ENCODE measurements around the gene HIPK4.
"Not testable (repeated sequence)": the region's sequence is repeated elsewhere in the genome, so short reads cannot be mapped to it uniquely, and the experiment has no call there.

Gene HIPK4, protein sequence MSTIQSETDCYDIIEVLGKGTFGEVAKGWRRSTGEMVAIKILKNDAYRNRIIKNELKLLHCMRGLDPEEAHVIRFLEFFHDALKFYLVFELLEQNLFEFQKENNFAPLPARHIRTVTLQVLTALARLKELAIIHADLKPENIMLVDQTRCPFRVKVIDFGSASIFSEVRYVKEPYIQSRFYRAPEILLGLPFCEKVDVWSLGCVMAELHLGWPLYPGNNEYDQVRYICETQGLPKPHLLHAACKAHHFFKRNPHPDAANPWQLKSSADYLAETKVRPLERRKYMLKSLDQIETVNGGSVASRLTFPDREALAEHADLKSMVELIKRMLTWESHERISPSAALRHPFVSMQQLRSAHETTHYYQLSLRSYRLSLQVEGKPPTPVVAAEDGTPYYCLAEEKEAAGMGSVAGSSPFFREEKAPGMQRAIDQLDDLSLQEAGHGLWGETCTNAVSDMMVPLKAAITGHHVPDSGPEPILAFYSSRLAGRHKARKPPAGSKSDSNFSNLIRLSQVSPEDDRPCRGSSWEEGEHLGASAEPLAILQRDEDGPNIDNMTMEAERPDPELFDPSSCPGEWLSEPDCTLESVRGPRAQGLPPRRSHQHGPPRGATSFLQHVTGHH

DNA sequence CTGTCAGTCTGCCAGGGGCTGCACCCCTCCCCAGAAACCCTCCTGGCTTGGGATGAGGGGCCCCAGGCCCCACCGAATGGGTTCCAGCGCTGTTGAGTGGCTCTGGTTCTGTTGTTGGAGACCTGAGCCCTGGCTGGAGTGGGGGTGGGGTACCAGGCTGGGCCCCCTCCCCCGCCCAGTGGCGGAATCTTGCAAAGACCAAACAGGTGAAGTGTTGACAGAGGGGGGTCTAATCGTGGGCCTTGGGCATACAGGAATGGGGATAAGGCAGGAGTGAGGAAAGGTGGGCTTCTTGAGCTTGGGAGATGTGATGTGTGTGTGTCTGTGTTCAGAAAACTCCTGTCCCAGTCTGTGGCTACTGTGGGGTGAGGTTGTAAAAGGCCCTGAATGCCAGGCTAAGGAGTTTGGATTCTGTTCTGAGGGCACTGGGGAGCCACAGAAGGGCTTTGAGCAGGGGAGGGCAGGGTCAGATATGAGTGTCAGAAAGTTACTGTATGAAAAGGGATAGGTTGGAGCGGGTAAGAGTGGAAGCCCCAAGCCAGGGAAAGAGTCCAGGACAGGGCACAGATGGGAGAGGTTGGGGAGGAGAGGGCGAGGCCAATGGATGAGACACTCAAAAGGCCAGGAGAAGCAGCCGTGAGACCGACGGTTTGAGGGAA, at the start of gene HIPK4:
TSS of gene HIPK4 (minus strand) at position 98 of the 659 bp plus-strand sequence. CDS start 279 bp downstream, outside the sequence.
- no peak for DNase-seq (ENCODE audit: low read depth in 2 of 2)

DNA sequence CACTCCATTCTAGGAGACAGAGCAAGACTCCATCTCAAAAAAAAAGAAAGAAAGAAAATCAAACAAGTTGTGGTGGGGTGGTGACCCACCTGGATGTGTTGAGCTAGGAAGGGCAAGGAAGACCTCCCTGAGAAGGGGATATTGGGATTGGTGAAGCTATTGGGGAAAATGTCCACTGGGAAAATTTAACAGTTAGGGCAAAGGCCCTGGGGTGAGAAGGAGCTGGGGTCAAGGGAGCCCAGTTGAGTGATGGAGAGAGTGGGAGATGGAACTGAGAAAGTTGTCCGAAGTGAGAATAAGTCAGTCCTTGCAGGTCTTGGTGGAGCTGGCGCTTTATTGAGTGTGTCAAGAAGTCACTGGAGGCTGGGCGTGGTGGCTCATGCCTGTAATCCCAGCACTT, 48.3 kb upstream of the HIPK4 start:
- no peak for DNase-seq (ENCODE audit: low read depth in 2 of 2)

DNA sequence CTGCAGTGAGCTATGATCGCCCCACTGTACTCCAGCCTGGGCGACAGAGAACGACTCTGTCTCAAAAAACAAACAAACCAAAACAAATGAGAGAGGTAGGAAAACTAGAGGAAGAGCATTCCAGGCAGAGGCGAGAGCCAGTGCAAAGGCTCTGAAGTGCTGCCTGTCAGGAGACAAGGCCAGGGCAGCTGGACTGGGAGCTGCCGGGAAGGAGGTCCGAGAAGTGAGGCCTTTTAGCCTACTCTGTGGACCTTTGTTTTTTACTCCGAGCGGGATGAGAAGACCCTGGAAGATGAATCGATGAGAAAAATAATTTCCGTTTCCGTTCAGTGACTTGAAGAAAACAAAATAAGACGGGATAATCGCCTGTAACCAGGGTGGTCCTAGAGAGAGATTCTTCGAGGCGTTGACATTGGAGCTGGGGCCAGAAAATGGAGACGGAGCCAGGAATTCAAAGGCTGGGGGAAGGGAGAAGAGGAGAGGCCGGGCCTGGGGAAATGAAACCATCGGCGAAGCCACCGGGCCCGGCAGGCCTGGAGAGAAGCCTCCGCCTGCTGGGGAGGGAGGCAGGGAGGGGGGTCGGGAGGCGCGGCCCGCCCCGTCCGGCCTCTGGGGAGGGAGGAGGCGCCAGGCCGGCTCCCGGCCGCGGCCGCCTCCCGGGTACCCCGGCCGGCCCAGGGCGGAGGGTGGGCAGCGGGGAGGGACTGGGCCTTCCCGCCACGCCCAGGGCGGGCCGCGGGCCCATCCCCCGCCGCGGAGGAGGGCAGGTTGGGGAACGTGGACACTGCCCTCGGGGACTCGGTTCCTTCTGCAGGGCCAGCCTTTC, 43.6 kb upstream of the HIPK4 start:
- DNase-seq (ENCODE audit: low read depth in 2 of 2): peak in 1 of 2 donors; percentile 44

DNA sequence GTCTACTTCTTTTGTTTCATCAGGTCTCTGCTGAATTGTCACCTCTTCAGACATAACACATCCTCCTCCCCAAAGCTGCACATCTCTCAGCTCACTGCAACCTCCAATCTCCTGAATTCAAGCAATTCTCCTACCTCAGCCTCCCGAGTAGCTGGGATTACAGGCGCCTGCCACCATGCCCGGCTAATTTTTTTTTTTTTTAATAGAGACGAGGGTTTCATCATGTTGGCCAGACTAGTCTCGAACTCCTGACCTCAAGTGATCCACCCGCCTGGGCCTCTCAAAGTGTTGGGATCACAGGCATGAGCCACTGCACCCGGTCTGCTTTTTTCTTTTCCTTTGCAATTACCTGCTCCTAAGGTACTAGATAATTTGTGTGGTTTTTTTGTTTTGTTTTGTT, 42.8 kb upstream of the HIPK4 start:
- not testable (repeated sequence) for DNase-seq (ENCODE audit: low read depth in 2 of 2)

DNA sequence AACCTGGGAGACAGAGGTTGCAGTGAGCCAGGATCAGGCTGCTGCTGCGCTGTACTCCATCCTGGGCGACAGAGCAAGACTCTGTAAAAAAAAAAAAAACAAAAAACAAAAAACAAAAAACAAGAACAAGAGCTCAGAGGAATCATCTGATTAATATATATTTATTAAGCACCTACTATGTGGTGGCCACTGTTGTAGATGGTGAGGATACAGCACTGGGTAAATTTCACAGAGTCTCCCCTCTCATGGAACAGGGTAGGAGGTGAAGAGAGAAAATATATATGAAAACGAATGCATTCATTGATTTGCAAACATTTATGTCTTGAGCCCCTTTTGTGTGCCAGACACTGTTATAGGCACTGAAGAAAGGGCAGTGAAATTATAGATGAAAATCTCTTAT, 41.7 kb upstream of the HIPK4 start:
- no peak for DNase-seq (ENCODE audit: low read depth in 2 of 2)

DNA sequence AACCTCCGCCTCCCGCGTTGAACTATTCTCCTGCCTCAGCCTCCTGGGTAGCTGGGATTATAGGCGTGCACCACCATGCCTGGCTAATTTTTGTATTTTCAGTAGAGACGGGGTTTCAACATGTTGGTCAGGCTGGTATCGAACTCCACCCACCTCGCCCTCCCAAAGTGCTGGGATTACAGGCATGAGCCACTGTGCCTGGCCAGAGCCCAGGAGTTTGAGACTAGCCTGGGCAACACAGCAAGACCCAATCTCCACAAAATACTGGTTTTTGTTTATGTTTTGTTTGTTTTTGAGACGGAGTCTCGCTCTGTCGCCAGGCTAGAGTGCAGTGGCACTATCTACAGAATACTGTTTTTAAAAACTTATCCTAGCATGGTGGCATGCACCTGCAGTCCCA, 40.3 kb upstream of the HIPK4 start:
- DNase-seq (ENCODE audit: low read depth in 2 of 2): not testable (repeated sequence)

DNA sequence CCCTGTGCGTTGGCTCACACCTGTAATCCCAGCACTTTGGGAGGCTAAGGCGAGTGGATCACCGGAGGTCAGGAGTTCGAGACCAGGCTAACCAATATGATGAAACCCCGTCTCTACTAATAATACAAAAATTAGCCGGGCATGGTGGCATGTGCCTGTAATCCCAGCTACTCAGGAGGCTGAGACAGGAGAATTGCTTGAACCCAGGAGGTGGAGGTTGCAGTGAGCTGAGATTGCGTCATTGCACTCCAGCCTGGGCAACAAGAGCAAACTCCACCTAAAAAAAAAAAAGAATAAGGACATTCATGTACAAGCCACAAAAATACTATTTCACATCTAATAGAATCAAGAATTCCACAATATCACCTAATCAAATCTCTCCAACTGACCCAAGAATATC, 38.2 kb upstream of the HIPK4 start:
- not testable (repeated sequence) for DNase-seq (ENCODE audit: low read depth in 2 of 2)

DNA sequence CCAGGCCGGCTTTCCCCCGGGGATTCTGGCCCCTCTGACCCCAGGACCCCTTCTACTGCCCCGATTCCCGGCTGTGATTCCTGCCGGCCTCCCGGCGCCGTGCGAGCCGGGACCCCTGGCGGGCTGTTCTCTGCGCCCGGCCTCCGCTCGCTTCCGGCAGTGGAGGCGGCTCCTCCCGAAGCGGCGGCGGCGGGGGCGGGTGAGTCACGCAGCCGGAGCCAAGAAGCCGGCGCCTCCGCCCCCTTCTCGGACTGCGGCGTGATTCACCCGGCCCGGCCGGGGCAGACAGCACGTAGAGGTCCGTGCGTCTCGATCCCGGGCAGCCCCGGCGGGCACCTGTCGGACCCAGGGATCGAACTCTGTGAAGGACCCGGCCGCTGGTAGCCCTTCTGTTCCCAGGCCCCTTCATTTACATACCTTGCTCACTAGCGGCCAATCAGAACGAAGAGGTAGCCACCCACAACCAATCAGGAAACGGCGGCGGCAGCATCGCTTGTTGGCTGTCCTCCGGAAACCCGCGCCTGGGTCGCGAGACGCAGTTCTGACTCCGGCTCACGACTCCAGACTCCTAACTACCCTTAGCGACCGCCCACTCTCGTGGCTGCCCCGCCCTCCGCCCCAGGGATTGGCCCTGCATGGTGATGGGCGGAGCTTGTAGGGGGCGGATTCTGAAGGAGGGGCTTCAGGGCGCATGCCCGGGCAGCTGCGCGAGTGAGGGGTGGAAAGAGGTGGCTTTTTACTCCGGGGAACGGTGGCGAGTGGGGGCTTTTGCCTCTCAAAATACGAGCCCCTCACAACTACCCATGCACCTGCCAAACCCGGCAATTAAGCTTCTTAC, 35.7 kb upstream of the HIPK4 start, which contains the start of gene SERTAD1:
TSS of gene SERTAD1 (minus strand) at position 543 of the 838 bp plus-strand sequence. CDS start 2,446 bp downstream, outside the sequence.
- DNase-seq (ENCODE audit: low read depth in 2 of 2): peak; percentile 100

DNA sequence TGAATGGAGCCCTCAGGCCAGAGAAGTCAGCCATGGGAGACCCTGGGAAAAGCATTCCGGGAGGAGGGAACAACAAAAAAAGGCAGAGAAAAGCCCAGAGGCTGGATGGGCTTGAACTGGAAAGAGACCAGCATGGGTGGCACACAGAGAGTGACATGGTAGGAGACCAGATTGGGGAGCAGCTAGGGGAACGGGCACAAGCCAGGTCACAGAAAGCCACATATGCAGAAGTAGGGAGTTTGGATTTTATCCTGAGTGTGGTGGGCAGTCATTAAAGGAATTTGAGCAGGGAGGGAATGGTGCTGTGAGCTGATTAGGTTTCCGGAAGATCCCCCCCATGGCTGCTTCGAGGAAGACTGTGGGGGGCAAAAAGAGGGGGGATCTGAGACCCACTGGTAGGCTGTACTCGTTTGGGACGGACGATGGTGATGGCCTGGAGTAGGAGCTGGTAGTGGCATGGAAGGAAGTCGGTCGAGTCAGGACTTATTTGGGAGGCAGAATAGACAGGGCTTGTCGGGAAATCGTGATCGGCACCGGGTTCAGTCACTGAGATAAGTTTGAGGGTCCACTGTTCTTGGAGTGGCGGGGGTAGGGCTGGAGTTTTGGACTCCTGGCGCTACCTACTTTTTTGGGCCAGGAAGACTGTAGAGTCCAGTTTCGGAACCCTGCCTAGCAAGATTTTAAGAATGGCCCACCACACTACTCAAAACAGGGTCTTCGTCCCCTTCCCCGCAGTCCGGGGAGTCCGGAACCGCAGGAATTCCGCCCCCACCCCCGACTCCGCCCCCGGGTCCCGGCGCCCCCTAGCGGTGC, 34.9 kb upstream of the HIPK4 start:
- DNase-seq (ENCODE audit: low read depth in 2 of 2): no peak

DNA sequence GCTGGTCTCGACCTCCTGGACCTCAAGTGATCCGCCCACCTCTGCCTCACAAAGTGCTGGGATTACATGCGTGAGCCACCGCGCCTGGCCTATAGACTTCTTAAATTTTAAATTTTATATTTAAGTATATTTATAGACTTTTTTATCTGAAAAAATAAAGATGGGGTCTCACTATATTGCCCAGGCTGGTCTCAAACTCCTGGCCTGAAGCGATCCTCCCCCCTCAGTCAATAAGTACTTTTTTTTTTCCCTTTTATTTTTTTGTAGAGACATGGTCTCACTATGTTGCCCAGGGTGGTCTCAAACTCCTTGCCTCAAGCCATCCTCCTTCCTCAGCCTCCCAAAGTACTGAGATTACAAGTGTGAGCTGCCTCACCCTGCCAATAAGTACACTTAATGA, 34.0 kb upstream of the HIPK4 start:
- no peak for DNase-seq (ENCODE audit: low read depth in 2 of 2)

DNA sequence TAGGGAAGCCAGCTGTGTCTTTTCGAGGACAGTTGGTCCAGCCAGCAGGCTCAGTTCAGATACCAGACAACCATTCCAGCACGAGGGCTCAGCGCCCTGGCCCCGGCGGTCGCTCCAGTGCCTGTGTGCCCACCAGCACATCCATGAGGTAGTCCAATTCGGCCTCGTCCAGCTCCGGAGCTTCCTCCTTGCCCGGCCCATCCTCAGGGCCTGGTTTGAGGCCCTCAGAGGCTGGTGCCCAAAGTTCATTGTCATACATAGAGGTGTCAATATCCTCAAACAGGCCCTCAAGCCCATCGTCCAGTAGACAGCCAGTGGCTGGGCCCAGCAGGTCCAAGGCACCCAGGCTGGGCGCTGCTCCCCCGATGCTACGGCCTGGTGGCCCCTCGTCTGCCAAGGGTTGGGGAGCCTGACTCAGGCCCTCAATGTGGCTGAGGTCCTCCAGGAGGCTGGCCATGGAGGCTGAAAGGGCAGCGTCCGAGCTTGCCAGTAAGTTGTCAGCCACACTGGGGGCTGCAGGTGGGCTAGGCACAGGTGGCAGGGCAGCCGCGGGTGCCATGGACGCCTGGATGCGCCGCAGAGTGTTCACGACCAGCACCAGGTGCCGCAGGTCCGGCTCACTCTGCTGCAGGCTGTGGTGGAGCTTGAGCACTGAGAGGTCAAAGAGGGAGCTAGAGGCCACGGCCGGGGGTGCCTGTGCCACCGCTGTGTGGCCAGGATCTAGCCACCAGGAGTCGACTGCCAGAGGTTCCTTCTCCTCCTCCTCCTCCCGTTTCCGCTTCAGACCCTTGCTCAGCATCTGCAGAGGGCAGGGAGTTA, 33.0 kb upstream of the HIPK4 start:
- no peak for DNase-seq (ENCODE audit: low read depth in 2 of 2)

DNA sequence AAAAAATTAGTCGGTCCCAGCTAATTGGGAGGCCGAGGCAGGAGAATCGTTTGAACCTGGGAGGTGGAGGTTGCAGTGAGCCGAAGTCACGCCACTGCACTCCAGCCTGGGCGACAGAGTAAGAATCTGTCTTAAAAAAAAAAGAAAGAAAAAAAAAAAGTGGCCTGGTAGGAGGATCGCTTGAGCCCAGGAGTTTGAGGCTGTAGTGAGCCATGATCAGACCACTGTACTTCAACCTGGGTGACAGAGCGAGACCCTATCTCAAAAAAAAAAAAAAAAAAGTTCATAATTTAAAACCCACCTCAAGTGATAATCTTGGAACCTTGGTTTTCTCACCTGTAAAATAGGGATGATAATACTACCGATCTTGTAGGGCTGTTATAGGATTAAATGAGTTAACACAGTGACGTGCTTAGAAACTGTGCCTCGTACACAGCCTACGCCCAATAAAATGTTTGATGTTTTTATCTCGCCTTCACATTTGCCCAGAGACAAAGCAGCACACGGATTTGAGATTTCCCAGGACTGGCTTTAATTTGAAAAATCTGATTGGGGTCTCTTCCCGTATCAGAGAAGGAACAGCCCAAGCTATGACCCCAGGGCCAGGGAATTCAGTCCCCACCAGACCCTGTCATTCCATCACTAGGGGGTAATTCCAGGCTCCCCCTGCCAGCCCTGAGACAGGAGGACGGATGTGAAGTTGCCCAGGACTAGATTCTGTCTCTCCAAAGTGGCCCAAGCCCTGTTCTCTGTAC, 32.2 kb upstream of the HIPK4 start:
- no peak for DNase-seq (ENCODE audit: low read depth in 2 of 2)

DNA sequence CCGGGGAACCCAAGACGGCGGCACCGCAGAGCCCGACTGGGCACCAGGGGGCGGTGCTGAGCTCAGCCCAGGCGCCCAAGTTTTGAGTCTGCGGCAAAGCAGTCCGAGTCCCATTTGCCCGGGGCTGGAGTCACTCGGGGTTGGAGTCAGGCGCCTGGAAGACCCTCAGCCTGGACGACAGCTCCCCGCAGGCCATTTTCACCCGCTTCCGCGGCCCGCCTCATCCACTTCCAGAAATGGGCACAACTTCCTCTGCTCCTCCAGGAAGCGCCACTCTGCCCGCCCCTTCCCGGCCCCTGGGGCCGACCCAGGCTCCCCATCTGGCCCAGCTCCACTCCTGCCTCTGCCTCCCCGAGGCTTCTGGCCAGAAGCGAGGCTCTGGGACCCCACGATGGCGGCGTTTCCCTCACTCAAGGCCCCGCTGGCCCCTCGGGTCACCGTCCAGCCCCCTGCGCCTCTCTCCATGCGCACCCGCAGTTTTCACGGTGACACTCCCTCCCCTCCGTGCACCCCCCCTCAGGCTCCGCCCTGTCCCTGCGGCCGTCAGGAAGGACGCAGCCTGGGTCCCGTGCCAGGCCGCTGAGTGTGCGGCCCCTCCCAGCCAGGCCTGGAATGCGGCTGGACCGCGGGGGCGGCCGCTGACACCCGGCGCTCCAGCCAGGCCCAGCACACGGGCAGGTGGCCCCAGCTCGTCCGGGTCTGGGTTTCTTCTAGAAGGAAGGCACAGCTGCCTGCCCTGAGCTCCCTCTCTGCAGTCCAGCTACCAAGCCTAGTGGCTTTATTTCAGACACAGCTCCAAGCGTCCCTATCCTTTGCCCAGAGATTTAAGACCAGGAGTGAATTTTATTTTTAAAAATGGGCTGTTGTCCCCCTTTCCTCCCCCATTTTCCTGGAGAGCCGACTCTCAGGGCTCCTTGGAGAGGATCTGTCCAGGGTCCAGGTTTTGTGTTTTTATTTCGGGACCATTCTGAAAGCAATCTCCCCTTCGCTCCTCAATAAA, 31.1 kb upstream of the HIPK4 start:
- peak in 1 of 2 donors; percentile 61 for DNase-seq (ENCODE audit: low read depth in 2 of 2)

DNA sequence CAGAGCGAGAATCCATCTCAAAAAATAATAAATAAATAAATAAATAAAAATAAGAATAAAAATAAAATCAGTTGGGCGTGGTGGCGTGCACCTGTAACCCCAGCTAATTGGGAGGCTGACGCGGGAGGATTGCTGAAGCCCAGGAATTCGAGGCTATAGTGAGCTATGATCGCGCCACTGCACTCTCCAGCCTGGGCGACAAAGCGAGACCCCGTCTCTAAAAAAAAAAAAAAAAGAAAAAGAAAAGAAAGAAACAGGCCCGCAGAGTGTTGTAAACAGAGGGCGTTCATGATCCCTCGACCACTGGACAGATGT, 30.4 kb upstream of the HIPK4 start:
- DNase-seq (ENCODE audit: low read depth in 2 of 2): no peak

DNA sequence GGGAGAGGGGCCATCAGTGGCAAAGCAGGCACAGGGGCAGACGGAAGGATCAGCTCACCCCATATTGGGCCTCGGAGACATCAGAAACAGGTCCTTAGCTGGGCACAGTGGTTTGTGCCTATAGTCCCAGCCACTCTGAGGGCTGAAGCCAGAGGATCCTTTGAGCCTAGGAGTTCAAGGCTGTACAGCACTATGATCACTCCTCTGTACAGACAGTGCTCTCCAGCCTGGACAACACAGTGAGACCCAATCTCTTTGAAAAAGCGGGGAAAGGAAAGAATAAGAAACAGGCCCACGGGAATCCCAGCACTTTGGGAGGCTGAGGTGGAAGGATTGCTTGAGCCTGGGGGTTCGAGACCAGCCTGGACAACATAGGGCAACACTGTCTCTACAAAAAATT, 29.8 kb upstream of the HIPK4 start:
- DNase-seq (ENCODE audit: low read depth in 2 of 2): no peak

DNA sequence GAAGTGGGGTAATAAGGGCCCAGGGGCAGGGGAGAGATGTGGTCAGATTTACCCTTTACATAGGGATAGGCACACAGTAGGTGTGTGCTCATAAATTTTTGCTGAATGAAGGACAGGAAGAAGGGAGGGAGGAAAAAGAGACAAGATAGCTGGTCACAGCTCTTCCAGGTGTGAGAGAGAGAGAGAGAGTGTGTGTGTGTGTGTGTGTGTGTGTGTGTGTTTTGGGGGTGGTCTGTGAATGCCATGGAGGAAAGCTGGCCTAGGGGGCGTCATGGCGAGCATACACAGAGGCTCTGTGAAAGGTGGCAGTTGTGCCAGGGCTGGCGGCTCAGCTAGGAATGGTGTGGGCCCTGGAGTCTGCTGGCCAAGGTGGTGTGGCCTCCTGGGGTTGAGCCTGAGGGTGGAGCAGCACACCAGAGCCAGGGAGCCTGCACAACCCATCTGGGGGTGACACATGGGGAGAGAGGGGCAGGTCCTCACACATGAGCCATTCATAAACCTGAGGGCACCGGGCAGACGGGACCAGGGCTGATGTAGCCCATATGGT, 29.2 kb upstream of the HIPK4 start:
- no peak for DNase-seq (ENCODE audit: low read depth in 2 of 2)

DNA sequence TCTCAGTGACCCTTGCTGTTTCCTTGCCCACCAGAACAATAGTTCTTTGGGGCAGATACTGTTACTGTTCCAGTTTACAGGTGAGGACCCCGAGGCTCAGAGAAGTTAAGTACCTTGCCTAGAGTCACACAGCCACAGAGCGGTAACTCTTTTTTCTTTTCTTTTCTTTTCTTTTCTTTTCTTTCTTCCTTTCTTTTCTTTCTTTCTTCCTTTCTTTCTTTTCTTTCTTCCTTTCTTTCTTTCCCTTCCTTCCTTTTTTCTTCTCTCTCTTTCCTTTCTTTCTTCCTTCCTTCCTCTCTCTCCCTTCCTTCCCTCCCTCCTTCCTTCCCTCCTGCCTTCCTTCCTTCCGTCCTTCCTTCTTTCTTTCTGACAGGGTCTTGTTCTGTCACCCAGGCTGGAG, 28.1 kb upstream of the HIPK4 start:
- no peak for DNase-seq (ENCODE audit: low read depth in 2 of 2)
